GM19193 (cell line): ENCODE measurements around the gene EEF1AKMT1.

Experiments
- POLR2A ChIP-seq: IDR thresholded peaks from 4 replicates; pipeline ENCODE4 v1.6.1; 2011; ENCODE audit not compliant: insufficient read depth, insufficient read length; ENCODE audit errors: extremely low read depth

Gene EEF1AKMT1

GRCh38 chr13:20689291-20689690 lies 84.5 kb downstream of the EEF1AKMT1 start:
- TF ChIP-seq POLR2A: no peak

GRCh38 chr13:20686863-20687579 lies 86.7 kb downstream of the EEF1AKMT1 start:
- no peak for TF ChIP-seq POLR2A

- no peak for TF ChIP-seq POLR2A
Measured at GRCh38 chr13:20686167-20686566, 87.6 kb downstream of the EEF1AKMT1 start.

GRCh38 chr13:20685092-20685491 lies 88.7 kb downstream of the EEF1AKMT1 start:
- no peak for TF ChIP-seq POLR2A

GRCh38 chr13:20684546-20684945 lies 89.2 kb downstream of the EEF1AKMT1 start:
- TF ChIP-seq POLR2A: no peak

- no peak for TF ChIP-seq POLR2A
Measured at GRCh38 chr13:20684041-20684440, 89.7 kb downstream of the EEF1AKMT1 start.

- no peak for TF ChIP-seq POLR2A
Measured at GRCh38 chr13:20682061-20682460, 91.7 kb downstream of the EEF1AKMT1 start.

- no peak for TF ChIP-seq POLR2A
Measured at GRCh38 chr13:20680416-20681080, 93.2 kb downstream of the EEF1AKMT1 start.

GRCh38 chr13:20679879-20680278 lies 93.9 kb downstream of the EEF1AKMT1 start:
- TF ChIP-seq POLR2A: no peak
